K562 (cell line): ENCODE results near the gene THUMPD2. TPM values are rescaled to one million over a fixed set of nuclear protein-coding genes. Genes with fewer than 3 reads are reported as not detected.

Experiments used
- ARHGAP35 ChIP-seq: fragments of 450-650 bp; IDR thresholded peaks from 2 replicates; pipeline ENCODE4 v1.6.1; 2018; ENCODE audit not compliant: partially characterized antibody
- ASH1L ChIP-seq: fragments of 450-650 bp; IDR thresholded peaks from 2 replicates; pipeline ENCODE4 v1.6.1; 2018; ENCODE audit warnings: borderline replicate concordance, mild to moderate bottlenecking, low read depth; ENCODE audit not compliant: partially characterized antibody
- KAT2B ChIP-seq: IDR thresholded peaks from one replicate; pipeline ENCODE4 v1.6.1; 2012; ENCODE audit warnings: low read depth, mild to moderate bottlenecking, control low read depth, inconsistent platforms, low read length, moderate library complexity
- L3MBTL2 ChIP-seq: fragments of 450-650 bp; IDR thresholded peaks from 2 replicates; pipeline ENCODE4 v1.6.1; 2016; ENCODE audit warnings: mild to moderate bottlenecking, moderate library complexity
- MYC ChIP-seq, 2 experiments: fragments of 250-450 bp in 1 of 2; sonication (Bioruptor Pico) in 1 of 2; IDR thresholded peaks; 2 replicates each; pipeline versions ENCODE4 v1.5.1 to v1.6.1; 2012 to 2021; ENCODE audit warnings: low read depth in 2 of 2, borderline replicate concordance in 1 of 2, improper control_type of control experiment in 1 of 2, low read length in 1 of 2, mild to moderate bottlenecking in 1 of 2, moderate library complexity in 1 of 2
- NFIX ChIP-seq: fragments of 250-450 bp; sonication (Bioruptor Pico); IDR thresholded peaks from 2 replicates; pipeline ENCODE4 v1.4.0; 2020; ENCODE audit warnings: low read depth, mild to moderate bottlenecking, moderate library complexity
- POU5F1 ChIP-seq: fragments of 150-350 bp; IDR thresholded peaks from 2 replicates; pipeline ENCODE4 v1.6.1; 2014; ENCODE audit warnings: borderline replicate concordance, low read length, low read depth, mild to moderate bottlenecking; ENCODE audit not compliant: partially characterized antibody
- PRPF4 ChIP-seq: fragments of 200-400 bp; formaldehyde crosslinking; IDR thresholded peaks from one replicate; pipeline ENCODE4 v1.6.1; 2017; ENCODE audit warnings: low read length, low read depth, mild to moderate bottlenecking; ENCODE audit not compliant: insufficient read depth, poor library complexity, severe bottlenecking
- RBM14 ChIP-seq: fragments of 200-400 bp; formaldehyde crosslinking; IDR thresholded peaks from 2 replicates; pipeline ENCODE4 v1.6.1; 2018; ENCODE audit warnings: low read depth, mild to moderate bottlenecking, low read length, moderate library complexity, borderline replicate concordance; ENCODE audit not compliant: insufficient read depth
- RCOR1 ChIP-seq, 2 experiments: IDR thresholded peaks; 2 replicates each; pipeline ENCODE4 v1.6.1; 2012; ENCODE audit warnings: low read depth in 2 of 2, low read length in 2 of 2, borderline replicate concordance in 1 of 2, improper control_type of control experiment in 1 of 2
- ZNF124 ChIP-seq: sonication (generic); formaldehyde crosslinking; IDR thresholded peaks from 2 replicates; pipeline ENCODE4 v1.8.1; 2022; ENCODE audit warnings: missing genetic modification reagents
- ZNF696 ChIP-seq: fragments of 250-450 bp; sonication (Bioruptor Pico); conservative IDR thresholded peaks from 2 replicates; pipeline ENCODE4 v1.4.0; 2020; ENCODE audit warnings: mild to moderate bottlenecking, moderate library complexity
- polyA plus RNA-seq, 8 experiments: library from polyadenylated mRNA; depleted of rRNA in 4 of 8; stranded (reverse) in 5 of 8; unstranded in 3 of 8; fragments of >200 nt; fragmentation: Nextera tagmentation in 2 of 8; fragmentation: Illumina TruSeq in 1 of 8; extraction: Ambion mirVana in 2 of 8; extraction: Trizol in 1 of 8; gene quantifications; 2 replicates each; pipeline versions ENCODE4 v1.2.1 to v1.2.3, GENCODE V29; 2011 to 2014; ENCODE audit warnings: inconsistent platforms in 1 of 8, missing spikeins in 1 of 8
- total RNA-seq, 7 experiments: library from RNA; depleted of rRNA in 6 of 7; stranded (reverse); fragments of >200 nt in 6 of 7; fragmentation: Illumina TruSeq in 2 of 7; extraction: Trizol in 2 of 7; gene quantifications; 2 replicates each; pipeline versions ENCODE4 v1.2.1 to v1.2.3, GENCODE V29; 2011 to 2021; ENCODE audit warnings: low replicate concordance in 1 of 7
- TF ChIP-seq, protein P1 (sequence below): sonication (generic); formaldehyde crosslinking; IDR thresholded peaks from 2 replicates; pipeline ENCODE4 v1.9.0; 2022; ENCODE audit warnings: mild to moderate bottlenecking, missing genetic modification reagents
- TF ChIP-seq, protein P2 (sequence below): sonication (generic); formaldehyde crosslinking; IDR thresholded peaks from 2 replicates; pipeline ENCODE4 v1.8.0; 2022; ENCODE audit warnings: mild to moderate bottlenecking, missing genetic modification reagents, borderline replicate concordance
- TF ChIP-seq, protein P3 (sequence below): fragments of 250-450 bp; sonication (Bioruptor Pico); IDR thresholded peaks from 2 replicates; pipeline ENCODE4 v1.8.0; 2021; ENCODE audit warnings: moderate library complexity, mild to moderate bottlenecking, inconsistent platforms
- TF ChIP-seq, protein P4 (sequence below): sonication (generic); formaldehyde crosslinking; IDR thresholded peaks from 2 replicates; pipeline ENCODE4 v1.8.0; 2022; ENCODE audit warnings: mild to moderate bottlenecking, missing genetic modification reagents
- TF ChIP-seq, protein P5 (sequence below): fragments of 250-450 bp; sonication (Bioruptor Pico); IDR thresholded peaks from 2 replicates; pipeline ENCODE4 v1.5.1; 2021; ENCODE audit warnings: mild to moderate bottlenecking
- TF ChIP-seq, protein P6 (sequence below): fragments of 200-800 bp; sonication (Bioruptor generic); IDR thresholded peaks from 2 replicates; pipeline ENCODE4 v1.6.1; 2017; ENCODE audit warnings: missing genetic modification characterization, missing compliant biosample characterization

The THUMPD2 gene
- total and polyA plus RNA-seq, 9 of the 15 experiments (the other 6 are each of a cell fraction or from before 2014, with no cell fraction given), result 9.6 to 40.4 (median 24.0) TPM

DNA sequence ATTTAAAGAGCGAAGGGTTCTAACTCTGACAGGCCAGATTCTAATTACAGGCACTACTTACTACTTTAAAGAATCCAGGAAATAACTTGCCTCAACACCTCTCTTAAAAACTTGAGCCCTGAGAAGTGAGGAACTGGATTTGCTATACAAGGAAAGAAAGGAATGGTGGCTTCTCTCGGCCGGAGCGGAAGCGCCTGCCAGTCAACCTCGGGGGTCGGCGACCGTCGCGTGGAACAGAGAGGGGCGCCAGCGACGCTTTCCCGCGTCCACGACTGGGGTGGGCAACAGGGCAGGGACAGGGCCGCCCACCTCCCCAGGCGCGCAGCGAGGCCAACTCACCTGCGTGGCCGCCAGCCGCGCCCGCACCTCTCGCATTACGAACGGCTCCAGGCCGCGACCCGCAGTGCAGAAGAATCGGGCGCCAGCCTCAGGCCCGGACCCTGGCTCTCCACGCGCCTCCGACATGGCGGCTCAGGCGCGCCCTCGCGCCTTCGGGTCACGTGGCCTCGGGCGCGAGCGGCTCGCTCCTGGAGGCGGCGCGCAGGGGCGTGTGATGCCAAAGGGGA is at the start of gene THUMPD2 (continued):
- TF ChIP-seq, protein P1, sequence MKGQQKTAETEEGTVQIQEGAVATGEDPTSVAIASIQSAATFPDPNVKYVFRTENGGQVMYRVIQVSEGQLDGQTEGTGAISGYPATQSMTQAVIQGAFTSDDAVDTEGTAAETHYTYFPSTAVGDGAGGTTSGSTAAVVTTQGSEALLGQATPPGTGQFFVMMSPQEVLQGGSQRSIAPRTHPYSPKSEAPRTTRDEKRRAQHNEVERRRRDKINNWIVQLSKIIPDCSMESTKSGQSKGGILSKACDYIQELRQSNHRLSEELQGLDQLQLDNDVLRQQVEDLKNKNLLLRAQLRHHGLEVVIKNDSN (CRISPR knock-in tag), result peak; percentile 95
- TF ChIP-seq ZNF124 (CRISPR knock-in tag) (no peak), L3MBTL2 (peak; percentile 93), KAT2B (no peak), ARHGAP35 (no peak), POU5F1 (no peak), ASH1L (no peak), RCOR1 (IDR thresholded peaks at IDR 0.05; ENCODE audit: borderline replicate concordance in 1 of 2, low read depth in 2 of 2, low read length in 2 of 2) (no peak), RBM14 (no peak), NFIX (CRISPR knock-in tag) (no peak), PRPF4 (no peak), MYC (IDR thresholded peaks at IDR 0.05; ENCODE audit: low read depth, low read length) (peak; percentile 98), MYC (CRISPR knock-in tag; IDR thresholded peaks at IDR 0.05; ENCODE audit: borderline replicate concordance, low read depth) (peak; percentile 67; the same call in 1 of the 2 replicates), ZNF696 (CRISPR knock-in tag) (no peak)
- TF ChIP-seq, protein P2, sequence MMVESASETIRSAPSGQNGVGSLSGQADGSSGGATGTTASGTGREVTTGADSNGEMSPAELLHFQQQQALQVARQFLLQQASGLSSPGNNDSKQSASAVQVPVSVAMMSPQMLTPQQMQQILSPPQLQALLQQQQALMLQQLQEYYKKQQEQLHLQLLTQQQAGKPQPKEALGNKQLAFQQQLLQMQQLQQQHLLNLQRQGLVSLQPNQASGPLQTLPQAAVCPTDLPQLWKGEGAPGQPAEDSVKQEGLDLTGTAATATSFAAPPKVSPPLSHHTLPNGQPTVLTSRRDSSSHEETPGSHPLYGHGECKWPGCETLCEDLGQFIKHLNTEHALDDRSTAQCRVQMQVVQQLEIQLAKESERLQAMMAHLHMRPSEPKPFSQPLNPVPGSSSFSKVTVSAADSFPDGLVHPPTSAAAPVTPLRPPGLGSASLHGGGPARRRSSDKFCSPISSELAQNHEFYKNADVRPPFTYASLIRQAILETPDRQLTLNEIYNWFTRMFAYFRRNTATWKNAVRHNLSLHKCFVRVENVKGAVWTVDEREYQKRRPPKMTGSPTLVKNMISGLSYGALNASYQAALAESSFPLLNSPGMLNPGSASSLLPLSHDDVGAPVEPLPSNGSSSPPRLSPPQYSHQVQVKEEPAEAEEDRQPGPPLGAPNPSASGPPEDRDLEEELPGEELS (CRISPR knock-in tag), result no peak
- TF ChIP-seq, protein P3, sequence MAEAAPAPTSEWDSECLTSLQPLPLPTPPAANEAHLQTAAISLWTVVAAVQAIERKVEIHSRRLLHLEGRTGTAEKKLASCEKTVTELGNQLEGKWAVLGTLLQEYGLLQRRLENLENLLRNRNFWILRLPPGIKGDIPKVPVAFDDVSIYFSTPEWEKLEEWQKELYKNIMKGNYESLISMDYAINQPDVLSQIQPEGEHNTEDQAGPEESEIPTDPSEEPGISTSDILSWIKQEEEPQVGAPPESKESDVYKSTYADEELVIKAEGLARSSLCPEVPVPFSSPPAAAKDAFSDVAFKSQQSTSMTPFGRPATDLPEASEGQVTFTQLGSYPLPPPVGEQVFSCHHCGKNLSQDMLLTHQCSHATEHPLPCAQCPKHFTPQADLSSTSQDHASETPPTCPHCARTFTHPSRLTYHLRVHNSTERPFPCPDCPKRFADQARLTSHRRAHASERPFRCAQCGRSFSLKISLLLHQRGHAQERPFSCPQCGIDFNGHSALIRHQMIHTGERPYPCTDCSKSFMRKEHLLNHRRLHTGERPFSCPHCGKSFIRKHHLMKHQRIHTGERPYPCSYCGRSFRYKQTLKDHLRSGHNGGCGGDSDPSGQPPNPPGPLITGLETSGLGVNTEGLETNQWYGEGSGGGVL, result no peak
- TF ChIP-seq, protein P4, sequence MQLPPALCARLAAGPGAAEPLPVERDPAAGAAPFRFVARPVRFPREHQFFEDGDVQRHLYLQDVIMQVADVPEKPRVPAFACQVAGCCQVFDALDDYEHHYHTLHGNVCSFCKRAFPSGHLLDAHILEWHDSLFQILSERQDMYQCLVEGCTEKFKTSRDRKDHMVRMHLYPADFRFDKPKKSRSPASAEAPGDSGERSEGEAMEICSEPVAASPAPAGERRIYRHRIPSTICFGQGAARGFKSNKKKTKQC (CRISPR knock-in tag), result peak; percentile 89; the same call in 1 of the 2 replicates
- TF ChIP-seq, protein P5, sequence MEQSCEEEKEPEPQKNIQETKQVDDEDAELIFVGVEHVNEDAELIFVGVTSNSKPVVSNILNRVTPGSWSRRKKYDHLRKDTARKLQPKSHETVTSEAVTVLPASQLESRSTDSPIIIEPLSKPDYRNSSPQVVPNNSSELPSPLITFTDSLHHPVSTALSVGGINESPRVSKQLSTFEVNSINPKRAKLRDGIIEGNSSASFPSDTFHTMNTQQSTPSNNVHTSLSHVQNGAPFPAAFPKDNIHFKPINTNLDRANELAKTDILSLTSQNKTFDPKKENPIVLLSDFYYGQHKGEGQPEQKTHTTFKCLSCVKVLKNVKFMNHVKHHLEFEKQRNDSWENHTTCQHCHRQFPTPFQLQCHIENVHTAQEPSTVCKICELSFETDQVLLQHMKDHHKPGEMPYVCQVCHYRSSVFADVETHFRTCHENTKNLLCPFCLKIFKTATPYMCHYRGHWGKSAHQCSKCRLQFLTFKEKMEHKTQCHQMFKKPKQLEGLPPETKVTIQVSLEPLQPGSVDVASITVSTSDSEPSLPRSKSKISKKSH, result no peak
- TF ChIP-seq, protein P6, sequence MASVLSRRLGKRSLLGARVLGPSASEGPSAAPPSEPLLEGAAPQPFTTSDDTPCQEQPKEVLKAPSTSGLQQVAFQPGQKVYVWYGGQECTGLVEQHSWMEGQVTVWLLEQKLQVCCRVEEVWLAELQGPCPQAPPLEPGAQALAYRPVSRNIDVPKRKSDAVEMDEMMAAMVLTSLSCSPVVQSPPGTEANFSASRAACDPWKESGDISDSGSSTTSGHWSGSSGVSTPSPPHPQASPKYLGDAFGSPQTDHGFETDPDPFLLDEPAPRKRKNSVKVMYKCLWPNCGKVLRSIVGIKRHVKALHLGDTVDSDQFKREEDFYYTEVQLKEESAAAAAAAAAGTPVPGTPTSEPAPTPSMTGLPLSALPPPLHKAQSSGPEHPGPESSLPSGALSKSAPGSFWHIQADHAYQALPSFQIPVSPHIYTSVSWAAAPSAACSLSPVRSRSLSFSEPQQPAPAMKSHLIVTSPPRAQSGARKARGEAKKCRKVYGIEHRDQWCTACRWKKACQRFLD (CRISPR knock-in tag), result peak; percentile 91
